Measurements from ENCODE around the gene PDCD10.

Gene PDCD10

DNA sequence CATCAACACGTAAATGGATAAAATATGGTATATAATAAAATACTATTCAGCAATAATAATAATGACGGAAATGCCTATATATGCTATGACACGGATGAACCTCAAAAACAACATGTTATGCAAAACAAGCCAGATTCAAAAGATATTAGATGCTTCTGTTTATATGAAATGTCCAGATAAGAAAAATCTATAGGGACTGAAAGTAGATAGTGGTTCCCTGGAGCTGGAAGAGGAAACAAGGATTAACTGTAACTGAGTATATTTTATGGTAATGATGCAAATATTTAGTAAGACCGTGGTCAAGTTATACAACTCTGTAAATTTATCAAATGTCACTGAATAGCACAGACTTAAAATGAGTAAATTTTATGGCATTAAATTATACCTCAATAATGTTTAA, 55.2 kb downstream of the PDCD10 start:
- DNase-seq (ENCODE audit: low spot score) = no peak

DNA sequence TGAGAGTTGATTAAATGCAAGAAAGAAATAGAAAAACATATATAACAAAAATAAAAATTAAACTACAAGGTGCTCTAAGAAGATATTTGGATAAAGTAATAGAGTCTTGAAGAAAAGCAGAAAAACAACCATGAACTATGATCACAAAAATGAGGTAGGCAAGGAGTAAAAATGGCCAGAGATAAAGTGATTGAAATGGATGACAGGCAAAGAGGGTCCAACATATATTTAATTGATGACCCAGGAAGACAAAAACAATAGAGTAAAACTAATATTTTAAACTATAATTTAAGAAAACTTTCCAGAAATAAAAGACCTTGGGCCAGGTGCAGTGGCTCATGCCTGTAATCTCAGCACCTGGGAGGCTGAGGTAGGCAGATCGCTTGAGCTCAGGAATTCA, 58.8 kb downstream of the PDCD10 start:
- no peak for DNase-seq (ENCODE audit: low spot score)

DNA sequence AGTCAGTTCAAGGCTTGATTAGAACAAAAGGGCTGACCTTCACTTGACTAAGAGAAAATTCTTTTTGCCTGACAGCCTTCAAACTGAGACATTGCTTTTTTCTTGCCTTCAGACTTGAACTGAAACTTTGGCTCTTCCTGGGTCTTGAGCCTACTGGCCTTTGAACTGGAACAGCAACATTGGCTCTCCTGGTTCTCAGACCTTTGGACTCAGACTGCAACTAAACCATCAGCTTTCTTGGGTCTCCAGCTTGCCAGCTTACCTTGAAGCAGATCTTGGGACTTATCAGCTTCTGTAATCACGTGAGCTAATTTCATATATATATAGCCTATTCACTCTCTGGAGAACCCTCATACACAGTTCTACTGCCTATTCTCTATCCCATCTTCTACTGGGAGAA, 61.5 kb downstream of the PDCD10 start:
- no peak for DNase-seq (ENCODE audit: low spot score)

DNA sequence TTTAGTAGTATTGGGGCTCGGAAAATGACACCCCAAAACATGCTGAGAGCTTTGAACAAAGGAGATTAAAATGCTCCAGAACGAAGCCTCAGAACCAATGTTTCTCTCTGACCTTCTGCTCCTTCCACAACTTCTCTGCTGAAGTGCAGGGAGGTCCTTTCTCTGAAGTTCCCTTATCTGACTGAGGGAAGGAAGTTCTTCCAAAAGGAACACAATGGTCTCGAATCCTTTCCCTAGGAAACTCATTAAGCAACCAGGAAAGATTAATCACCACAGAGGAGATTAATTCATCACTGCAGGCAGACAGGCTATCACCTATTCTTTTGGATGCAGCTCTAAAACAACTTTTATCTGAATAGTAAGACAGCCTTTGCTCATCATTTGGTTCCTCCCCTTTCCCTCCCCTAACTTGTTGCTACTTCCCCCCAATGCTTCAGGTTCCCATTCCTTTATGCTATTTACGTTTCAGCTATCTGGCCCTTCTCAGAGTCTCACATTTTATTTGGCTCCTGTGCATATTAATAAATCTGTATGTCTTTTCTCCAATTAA, 62.7 kb downstream of the PDCD10 start:
- no peak for DNase-seq (ENCODE audit: low spot score)

DNA sequence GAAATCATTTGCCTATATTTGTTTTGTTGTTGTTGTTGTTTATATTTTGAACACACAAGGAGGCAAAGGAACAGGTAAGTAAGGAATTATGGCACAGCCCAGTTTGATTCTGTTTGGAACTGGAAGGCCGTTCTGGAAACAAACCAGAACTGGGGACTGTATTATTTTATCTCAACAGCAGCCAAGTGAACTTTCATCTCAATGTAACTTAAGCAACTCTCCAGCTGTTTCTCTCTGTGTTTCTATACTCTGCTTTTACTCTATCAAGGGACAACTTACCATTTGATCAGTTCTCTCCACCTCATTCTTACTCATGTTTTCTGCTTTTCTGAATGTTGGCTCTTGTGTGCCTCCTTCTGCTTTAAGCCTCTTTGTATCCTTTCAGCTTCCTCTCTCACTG, 65.0 kb downstream of the PDCD10 start:
- no peak for DNase-seq (ENCODE audit: low spot score)

DNA sequence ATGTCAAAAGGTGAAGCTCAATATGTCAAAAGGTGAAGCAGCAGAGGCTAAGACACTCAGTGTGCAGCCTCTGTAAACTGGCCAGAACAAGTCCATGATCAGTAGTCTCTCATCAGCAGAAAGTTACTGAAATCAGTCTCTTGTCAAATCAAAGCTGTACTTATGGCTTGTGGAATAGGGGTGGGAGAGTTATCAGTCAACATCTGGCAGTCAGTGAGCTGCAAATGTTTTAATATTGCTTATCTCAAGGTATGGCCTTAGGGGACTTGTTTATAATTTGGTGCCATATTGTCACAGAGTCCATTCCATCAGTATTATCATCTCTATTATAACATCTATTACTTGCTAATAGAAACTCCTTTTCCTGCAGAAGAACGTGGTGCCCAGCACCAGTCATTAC, 66.0 kb downstream of the PDCD10 start:
- no peak for DNase-seq (ENCODE audit: low spot score)

DNA sequence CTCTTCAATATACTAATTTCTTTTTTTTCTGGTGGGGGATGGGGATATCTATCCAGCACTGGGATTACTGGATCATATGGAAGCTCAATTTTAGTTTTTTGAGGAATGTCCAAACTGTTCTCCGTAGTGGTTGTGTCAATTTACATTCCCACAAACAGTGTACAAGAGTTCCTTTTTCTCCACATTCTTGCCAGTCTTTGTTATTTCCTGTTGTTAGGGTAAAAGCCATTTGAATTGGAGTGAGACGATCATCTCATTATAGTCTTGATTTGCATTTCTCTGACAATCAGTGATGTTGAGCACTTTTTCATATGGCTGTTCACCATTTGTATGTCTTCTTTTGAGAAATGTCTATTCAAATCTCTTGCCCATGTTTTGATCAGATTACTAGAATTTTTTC, 68.1 kb downstream of the PDCD10 start:
- no peak for DNase-seq (ENCODE audit: low spot score)

DNA sequence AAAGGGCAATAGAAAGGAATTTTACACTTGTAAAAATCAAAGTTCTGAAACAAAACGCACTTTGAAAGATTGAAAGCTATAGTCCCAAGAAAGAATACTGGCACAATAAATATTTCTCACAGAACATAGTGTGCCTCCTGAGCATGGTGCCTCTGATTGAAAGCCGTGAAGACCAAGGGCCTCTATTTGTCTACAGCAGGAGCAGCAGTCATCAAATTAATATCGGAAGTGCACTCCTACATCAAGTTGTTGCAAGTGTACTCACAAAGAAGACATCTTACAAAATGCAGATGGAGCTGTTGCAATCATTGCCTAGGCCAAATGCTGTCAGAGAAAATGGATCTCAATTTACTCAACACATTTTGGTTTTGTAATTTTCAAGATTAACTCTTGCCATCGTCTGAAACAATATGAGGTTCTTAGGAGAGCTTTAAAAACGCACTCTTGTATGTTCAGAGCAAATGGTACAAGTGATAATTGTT, 71.7 kb downstream of the PDCD10 start:
- no peak for DNase-seq (ENCODE audit: low spot score)

DNA sequence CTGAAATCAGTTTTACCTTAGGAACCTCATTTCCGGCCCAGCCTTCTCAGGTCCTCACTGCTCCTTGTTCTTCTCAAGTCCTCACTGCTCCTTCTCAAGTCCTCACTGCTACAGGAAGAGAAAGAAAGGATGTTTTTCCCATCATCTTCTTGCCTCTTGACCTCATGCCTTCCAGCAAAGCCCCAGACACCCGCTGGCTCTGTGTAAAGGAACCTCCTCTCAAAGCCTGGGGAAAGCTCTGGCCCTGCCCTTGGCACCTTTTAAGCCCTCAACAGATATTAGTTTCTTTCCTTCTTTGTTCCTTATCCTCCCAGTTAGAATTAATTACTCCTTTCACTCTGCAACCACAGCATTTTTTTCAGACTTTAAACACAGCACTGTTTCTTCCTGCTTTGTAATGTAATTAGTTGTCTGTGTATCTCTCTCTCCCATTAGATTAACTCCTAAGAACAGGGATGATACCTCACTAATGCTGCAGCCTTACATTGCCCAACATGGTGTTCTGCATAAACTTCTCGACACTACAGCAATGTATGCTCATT, 76.9 kb downstream of the PDCD10 start:
- no peak for DNase-seq (ENCODE audit: low spot score)

DNA sequence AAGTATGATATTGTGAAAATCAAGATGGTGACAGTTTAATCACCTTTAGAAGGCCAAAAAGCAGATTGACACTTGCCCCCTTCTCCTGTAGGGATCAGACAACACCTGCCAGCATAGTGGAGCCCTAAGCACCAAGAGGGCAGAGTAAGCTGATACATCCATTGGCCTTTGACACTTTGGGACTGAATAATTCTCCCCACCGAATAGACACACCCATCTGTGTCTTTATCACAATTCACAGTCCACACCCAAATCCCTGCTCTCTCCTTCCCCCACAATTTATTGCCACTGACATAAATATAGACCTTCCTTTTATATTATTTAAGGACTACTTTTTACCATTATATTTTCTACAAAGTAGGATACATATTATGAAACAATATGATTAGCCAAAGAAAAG, 77.9 kb downstream of the PDCD10 start:
- no peak for DNase-seq (ENCODE audit: low spot score)

DNA sequence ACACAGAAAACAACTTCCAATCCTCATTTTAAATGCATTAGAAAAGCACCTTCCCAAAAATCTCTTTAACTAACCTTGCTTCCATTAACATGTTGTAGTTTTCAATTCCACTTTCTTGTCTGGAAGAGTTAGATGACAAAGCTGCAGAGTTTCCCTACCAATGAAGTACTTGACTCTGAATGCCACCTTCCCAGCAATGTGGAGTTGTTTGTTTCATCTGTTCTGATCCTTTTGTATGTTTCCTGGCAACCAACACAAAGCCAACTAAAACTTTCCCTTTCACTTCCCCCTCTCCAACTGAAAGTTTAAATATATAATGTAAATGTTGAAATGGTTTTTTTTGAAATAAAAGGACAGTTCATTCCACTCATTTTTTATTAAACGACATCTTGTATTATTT, 80.9 kb downstream of the PDCD10 start, which contains the start of gene WDR49:
Gene WDR49, minus strand, starts transcription at position 183 of the 400 bp plus-strand sequence. CDS start 517 bp downstream, outside the sequence.
- DNase-seq (ENCODE audit: low spot score) = no peak

DNA sequence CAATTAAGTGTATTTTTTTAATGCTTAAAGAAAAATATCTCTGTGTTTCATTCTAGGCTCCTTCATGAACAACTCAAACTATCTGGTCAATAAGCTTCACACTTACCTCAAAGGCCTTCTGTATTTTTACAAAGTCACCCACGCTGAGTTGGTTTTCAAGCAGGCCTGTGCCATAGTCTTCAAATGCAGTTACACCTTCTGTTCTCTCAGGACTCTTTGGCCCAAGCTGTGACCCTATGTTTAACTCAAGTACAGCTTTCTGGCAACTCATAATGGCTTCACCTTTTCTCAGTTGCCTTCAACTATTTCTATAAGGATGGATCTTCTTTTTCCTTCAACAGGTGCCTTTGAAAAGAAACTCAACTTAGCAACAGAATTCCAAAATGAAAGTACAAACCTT, 81.5 kb downstream of the PDCD10 start:
- DNase-seq (ENCODE audit: low spot score) = no peak

DNA sequence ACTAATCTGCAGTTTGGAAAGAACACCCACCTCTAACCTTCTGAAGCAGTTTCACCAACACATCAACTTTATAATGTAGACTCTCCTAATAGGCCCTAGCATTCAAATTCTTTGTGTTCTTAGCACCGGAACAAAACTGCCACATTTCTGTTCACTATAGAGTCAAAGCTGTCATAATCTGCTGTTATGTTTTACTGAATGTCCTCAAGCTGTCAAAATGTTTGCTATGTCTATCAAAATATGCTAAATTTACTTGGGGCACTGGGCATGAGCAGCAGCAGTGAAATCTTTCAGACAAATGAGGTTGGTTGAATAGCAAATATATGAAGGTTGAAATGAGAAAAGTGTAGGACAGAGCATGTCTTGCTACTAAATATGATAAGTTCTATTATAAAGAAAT, 82.9 kb downstream of the PDCD10 start:
- DNase-seq (ENCODE audit: low spot score) = no peak

DNA sequence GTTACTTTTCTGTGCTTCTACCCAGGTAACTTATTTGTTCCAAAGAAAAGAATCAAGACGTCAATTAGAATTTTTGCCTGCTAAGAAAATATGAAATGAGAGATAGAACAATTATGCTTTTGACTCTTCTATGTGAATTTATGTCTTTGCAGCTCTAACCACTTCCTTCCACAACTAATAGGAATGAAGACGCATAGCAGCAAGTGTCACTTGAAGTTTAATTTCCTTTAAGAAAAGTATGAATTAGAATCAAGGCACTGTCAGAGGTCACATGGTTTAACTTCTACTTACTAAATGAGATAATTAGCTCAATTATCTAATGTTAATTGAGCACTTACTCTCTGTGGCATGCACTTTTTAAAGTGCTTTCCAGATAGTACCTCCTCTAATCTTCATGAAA, 84.2 kb downstream of the PDCD10 start:
- DNase-seq (ENCODE audit: low spot score) = no peak

DNA sequence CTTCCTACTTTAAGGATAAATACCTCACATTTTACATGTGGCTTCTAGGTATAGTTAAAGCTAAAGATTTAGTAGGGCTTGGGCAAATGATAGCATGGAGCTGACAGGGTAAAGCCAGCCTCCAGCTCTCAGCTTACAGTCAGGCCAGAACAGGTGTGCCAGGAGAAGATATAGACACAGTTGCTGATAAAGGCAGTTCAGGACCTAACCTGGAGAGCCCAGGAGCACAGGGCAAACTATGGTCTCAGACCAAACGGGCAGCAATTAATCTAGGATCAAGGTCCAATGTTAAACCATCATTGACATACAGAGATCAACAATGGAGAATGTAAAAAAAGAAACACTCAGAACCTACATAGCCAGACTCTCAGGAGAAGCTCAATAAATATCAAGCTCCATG, 84.9 kb downstream of the PDCD10 start:
- no peak for DNase-seq (ENCODE audit: low spot score)

DNA sequence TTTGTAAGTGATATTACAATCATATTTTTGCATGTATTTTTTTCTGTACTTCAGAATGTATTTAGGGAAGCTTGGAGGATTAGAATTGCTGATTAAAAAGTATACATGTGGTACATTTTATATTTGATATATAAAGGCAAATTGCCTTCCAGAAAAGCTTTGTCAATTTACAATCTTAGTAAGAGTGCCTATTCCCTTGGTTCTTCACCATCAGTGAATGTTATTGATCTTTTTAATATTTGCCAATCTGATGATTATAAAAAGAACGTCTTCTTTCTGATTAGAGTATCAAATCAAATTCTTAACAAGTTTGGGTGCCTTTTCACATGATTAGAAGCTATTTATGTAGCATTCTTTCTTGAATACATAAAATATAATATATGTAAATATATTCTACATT, 90.1 kb downstream of the PDCD10 start:
- no peak for DNase-seq (ENCODE audit: low spot score)

Measured in HuH-7.5 (cell line).